ENCODE results near the gene SKI.

SKI gene

GRCh38 chr1:2345297-2346075, 117.4 kb downstream of the SKI start:
- peak; percentile 14 for DNase-seq

DNA sequence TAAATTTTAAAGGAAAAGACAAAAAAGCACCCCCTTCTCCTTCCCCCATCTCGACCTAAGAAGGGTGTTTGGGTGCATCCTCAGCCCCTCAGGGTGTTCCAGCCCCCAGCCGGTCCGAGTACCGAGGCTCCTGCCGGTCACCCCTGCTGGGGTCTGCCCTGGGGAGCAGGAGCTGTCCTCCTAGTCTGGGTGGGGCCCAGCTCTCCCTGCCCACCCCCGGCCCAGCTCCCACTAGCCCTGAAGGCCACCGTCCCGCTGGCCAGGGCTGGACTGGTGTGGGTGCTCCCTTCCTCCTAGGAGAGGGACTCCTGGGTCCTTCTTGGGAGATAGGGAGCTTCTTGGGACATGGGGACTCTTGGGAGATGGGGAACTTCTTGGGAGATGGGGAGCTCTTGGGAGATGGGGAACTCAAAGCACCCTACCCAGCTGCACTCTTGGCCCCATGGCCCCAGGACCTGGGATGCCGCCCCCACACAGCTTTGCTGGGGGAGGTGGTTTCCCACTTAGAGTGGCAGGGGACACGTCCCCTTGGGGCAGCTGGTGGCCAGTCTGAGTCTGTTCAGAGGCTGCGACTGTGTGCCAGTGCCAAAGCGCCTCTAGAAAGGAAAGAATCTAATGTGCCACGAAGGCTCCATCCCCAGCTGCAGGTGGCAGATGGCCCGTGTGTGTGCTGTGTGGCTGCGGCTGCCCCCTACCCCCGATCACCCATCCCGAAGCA, 118.7 kb downstream of the SKI start:
- peak; percentile 7 for DNase-seq

- peak; percentile 17 for DNase-seq
These were observed 119.3 kb downstream of the SKI start for GRCh38 chr1:2347409-2347785.

DNA sequence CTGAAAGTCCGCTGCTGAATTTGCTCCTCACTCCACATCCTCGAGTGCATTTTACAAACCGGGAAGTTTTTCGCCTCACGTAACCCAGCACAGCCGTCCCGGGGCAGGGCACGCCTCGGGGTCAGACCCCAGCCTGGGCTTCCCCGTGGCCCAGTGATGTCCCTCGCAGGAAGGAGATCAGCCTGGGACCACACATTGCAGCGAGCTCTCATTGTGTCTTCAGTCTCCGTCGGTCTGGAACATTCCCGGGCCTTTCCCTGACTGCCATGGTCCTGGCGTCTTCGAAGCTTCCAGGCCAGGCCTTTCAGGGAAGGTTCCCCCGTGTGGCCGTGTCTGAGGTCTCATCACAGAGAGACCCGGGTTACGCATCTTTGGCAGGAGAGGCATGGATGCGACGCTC, 119.8 kb downstream of the SKI start:
- peak; percentile 18 for DNase-seq

- peak; percentile 24 for DNase-seq
These were observed 120.5 kb downstream of the SKI start for GRCh38 chr1:2348346-2349325.

GRCh38 chr1:2349806-2350205, 121.7 kb downstream of the SKI start:
- peak; percentile 17 for DNase-seq

DNA sequence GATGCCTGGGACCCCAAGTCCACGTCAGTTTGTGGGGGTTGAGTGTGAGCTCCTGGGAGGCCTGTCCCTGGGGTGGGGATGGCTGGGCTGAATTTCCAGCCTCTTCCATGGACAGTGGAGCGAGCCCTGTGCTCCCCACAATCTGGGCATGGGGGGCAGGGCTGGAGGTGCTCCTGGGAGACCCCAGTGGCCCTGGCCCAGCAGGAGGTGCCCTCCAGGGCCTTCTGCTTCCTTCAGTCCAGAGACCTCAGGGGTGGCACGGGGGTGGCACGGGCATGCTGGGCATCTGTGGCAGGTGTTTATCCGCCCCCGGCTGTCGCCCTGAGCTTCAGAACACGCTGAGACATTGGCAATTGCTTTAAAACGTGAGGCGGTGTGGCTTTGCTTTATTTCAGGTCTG, 122.4 kb downstream of the SKI start:
- DNase-seq, result peak; percentile 17

- DNase-seq, result peak; percentile 9
These were observed 123.0 kb downstream of the SKI start for GRCh38 chr1:2350911-2351655.

GRCh38 chr1:2351723-2352122, 123.6 kb downstream of the SKI start:
- peak; percentile 11 for DNase-seq

GRCh38 chr1:2352341-2352896, 124.3 kb downstream of the SKI start:
- peak; percentile 16 for DNase-seq

GRCh38 chr1:2352897-2353550, 124.9 kb downstream of the SKI start:
- peak; percentile 15 for DNase-seq

- DNase-seq, result no peak
These were observed 125.7 kb downstream of the SKI start for GRCh38 chr1:2353551-2354438.

GRCh38 chr1:2354511-2355372, 126.6 kb downstream of the SKI start:
- DNase-seq, result no peak

GRCh38 chr1:2355373-2356261, 127.5 kb downstream of the SKI start:
- DNase-seq, result no peak

DNA sequence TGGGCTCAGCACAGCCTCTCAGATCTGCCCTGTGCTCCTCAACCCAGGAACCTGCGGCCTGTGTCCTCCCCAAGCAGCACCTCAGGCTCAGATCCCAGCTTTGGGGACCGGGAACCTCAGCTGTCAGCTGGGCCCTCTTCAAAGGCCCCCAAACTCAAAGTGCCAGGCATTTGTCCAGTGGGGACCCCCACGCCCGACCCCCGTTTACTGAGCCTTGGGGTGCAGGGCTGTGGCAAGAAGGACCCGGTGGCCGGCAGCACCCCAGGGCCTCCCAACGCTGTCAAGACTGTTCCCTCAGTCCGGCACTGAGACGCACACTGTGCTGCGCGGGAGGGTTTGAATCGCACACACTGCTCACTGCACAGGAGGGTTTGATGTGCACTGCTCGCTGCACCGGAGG, 128.3 kb downstream of the SKI start:
- no peak for DNase-seq

- DNase-seq, result peak; percentile 23
These were observed 129.1 kb downstream of the SKI start for GRCh38 chr1:2356911-2357845.

DNA sequence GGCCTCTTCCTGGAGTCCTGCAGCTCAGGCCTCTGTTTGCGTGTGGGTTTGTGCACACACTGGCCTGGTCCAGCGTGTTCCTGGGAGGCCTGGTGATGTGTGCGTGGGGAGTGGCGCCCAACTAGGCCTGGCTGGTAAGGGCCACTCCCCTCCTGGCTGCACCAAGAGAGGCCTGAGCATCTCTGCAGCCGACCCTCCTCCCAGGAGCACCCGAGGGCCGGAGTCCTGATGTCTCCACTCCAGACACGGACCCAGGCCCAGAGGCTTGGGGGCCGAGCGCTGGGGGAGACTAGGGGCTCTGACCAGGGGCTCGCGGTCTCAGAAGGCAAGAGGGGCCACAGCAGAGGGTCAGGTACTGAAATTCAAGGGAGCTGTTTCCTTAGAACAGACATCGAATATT, 130.0 kb downstream of the SKI start:
- DNase-seq, result no peak
